ENCODE data around the gene SLC66A1.

- TF ChIP-seq CTCF (IDR thresholded peaks at IDR 0.05) = no peak
- TF ChIP-seq POLR2AphosphoS5 (IDR thresholded peaks at IDR 0.05) = no peak
- no peak for TF ChIP-seq POLR2A (IDR thresholded peaks at IDR 0.05)
Measured at GRCh38 chr1:19358710-19359109, 46.6 kb downstream of the SLC66A1 start.

All from prostate gland (tissue), 2 donors.